ENCODE results near the gene SIGLEC5. TPM values are rescaled to one million over a fixed set of nuclear protein-coding genes. Genes with fewer than 3 reads are reported as not detected.

The SIGLEC5 gene
- total and polyA plus RNA-seq, 2 of the 13 experiments (the other 11 are each of a cell fraction or from before 2014, with no cell fraction given) = not detected

DNA sequence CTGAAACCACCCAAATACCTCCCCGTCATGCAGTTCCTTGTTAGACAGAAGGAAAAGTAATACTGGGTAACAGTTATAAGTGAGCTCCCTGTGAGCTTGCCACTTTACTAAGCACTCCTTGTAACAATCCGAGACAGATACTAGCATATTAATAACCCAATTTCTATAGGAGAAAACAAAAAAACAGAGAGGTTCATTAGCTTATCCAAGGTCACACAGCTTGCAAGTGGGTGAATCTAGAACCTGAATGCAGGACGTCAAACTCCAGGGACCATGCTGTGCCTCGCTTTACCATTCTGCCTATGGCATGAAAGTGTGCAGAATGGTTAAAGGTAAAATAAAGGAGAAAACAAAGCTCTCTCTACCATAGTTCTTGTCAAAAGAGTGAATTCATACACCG is 15.4 kb downstream of the SIGLEC5 start:
- POLR2A ChIA-PET = no interaction called here
- intact Hi-C loops (cut with micrococcal nuclease; ENCODE audit: unreplicated experiment) (no loop called here), in situ Hi-C loops (cut with HindIII; ENCODE audit: extremely low pct_ligation_motif_present, low pct_unique_long_range_greater_than_20kb) (no loop called here)
- no peak overlapping the region for H2AFZ ChIP-seq (ENCODE audit: low read length)
- H3K27me3 ChIP-seq (ENCODE audit: control insufficient read depth in 1 of 2, insufficient read depth in 2 of 2, low read length in 2 of 2) = peaks cover 0 to 6% of the 10 kb centered on the region in 2 experiments; a peak in 1 of 5 replicates
- no peaks in the 10 kb centered on the region for H4K20me1 ChIP-seq (ENCODE audit: insufficient read depth, low read length)
- H3K9me3 ChIP-seq (ENCODE audit: low read length) = no peaks in the 10 kb centered on the region
- H3K79me2 ChIP-seq (ENCODE audit: insufficient read depth, low read length) = no peaks in the 10 kb centered on the region
- no peak overlapping the region for H3K9ac ChIP-seq (ENCODE audit: insufficient read depth, low read depth, low read length)
- CTCF ChIA-PET (ENCODE audit: low intra/inter-chr PET ratio, low total read pairs) = no interaction called here
- DNase-seq (ENCODE audit: low spot score) (no peak), FAIRE-seq (no peak), ATAC-seq (no peak)
- H3K4me3 ChIP-seq (replicated peaks in 1 of 3; ENCODE audit: insufficient read depth in 1 of 3, low read depth in 2 of 3, low read length in 3 of 3) = no peak overlapping the region
- 14% methylated on average over 5 of the region's 5 CpGs for WGBS (ENCODE audit: low lambda C conversion rate)
- H3K36me3 ChIP-seq (replicated peaks in 1 of 2; ENCODE audit: control insufficient read depth in 1 of 2, insufficient read depth in 2 of 2, low read length in 2 of 2) = no peaks in the 10 kb centered on the region
- H3K4me2 ChIP-seq (ENCODE audit: low read depth, low read length) = no peak overlapping the region
- H3K4me1 ChIP-seq (ENCODE audit: insufficient read depth, low read length) = no peaks in the 10 kb centered on the region
- H3K27ac ChIP-seq (ENCODE audit: extremely low read length, insufficient read depth, low read length) = no peak overlapping the region
- no TSS peak for BruUV-seq (replicated peaks)
- no peak for TF ChIP-seq FOXC1 (CRISPR knock-in tag; IDR thresholded peaks at IDR 0.05; ENCODE audit: borderline replicate concordance)
- TF ChIP-seq SP5 (CRISPR knock-in tag; IDR thresholded peaks at IDR 0.05; ENCODE audit: borderline replicate concordance, low read depth) = no peak
- TF ChIP-seq HOXA5 (CRISPR knock-in tag; IDR thresholded peaks at IDR 0.05) = no peak
- TF ChIP-seq PHB2 (IDR thresholded peaks at IDR 0.05; ENCODE audit: partially characterized antibody) = no peak
- TF ChIP-seq MBD4 (IDR thresholded peaks at IDR 0.05; ENCODE audit: borderline replicate concordance, low read length) = no peak
- no peak for TF ChIP-seq SOX13 (IDR thresholded peaks at IDR 0.05)
- TF ChIP-seq SOX13 (CRISPR knock-in tag; conservative IDR thresholded peaks at IDR 0.05 in 1 of 2, IDR thresholded peaks at IDR 0.05 in 1 of 2) = no peak
- TF ChIP-seq SNAPC2 (CRISPR knock-in tag; IDR thresholded peaks at IDR 0.05) = no peak
- no peak for TF ChIP-seq ISX (CRISPR knock-in tag; conservative IDR thresholded peaks at IDR 0.05)
- TF ChIP-seq, protein P1, sequence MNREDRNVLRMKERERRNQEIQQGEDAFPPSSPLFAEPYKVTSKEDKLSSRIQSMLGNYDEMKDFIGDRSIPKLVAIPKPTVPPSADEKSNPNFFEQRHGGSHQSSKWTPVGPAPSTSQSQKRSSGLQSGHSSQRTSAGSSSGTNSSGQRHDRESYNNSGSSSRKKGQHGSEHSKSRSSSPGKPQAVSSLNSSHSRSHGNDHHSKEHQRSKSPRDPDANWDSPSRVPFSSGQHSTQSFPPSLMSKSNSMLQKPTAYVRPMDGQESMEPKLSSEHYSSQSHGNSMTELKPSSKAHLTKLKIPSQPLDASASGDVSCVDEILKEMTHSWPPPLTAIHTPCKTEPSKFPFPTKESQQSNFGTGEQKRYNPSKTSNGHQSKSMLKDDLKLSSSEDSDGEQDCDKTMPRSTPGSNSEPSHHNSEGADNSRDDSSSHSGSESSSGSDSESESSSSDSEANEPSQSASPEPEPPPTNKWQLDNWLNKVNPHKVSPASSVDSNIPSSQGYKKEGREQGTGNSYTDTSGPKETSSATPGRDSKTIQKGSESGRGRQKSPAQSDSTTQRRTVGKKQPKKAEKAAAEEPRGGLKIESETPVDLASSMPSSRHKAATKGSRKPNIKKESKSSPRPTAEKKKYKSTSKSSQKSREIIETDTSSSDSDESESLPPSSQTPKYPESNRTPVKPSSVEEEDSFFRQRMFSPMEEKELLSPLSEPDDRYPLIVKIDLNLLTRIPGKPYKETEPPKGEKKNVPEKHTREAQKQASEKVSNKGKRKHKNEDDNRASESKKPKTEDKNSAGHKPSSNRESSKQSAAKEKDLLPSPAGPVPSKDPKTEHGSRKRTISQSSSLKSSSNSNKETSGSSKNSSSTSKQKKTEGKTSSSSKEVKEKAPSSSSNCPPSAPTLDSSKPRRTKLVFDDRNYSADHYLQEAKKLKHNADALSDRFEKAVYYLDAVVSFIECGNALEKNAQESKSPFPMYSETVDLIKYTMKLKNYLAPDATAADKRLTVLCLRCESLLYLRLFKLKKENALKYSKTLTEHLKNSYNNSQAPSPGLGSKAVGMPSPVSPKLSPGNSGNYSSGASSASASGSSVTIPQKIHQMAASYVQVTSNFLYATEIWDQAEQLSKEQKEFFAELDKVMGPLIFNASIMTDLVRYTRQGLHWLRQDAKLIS (CRISPR knock-in tag; IDR thresholded peaks at IDR 0.05) = no peak
- no peak for TF ChIP-seq ZNF709 (CRISPR knock-in tag; IDR thresholded peaks at IDR 0.05)
- TF ChIP-seq ZSCAN22 (CRISPR knock-in tag; IDR thresholded peaks at IDR 0.05) = no peak
- TF ChIP-seq, protein P2, sequence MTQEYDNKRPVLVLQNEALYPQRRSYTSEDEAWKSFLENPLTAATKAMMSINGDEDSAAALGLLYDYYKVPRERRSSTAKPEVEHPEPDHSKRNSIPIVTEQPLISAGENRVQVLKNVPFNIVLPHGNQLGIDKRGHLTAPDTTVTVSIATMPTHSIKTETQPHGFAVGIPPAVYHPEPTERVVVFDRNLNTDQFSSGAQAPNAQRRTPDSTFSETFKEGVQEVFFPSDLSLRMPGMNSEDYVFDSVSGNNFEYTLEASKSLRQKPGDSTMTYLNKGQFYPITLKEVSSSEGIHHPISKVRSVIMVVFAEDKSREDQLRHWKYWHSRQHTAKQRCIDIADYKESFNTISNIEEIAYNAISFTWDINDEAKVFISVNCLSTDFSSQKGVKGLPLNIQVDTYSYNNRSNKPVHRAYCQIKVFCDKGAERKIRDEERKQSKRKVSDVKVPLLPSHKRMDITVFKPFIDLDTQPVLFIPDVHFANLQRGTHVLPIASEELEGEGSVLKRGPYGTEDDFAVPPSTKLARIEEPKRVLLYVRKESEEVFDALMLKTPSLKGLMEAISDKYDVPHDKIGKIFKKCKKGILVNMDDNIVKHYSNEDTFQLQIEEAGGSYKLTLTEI (CRISPR knock-in tag; conservative IDR thresholded peaks at IDR 0.05) = no peak
- TF ChIP-seq, protein P3, sequence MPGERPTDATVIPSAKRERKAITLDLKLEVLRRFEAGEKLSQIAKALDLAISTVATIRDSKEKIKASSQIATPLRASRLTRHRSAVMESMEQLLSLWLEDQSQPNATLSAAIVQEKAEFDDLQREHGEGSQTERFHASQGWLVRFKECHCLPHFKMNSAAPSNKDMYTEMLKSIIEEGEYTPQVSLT (CRISPR knock-in tag; IDR thresholded peaks at IDR 0.05; ENCODE audit: borderline replicate concordance, low read depth) = no peak
- TF ChIP-seq, protein P4, sequence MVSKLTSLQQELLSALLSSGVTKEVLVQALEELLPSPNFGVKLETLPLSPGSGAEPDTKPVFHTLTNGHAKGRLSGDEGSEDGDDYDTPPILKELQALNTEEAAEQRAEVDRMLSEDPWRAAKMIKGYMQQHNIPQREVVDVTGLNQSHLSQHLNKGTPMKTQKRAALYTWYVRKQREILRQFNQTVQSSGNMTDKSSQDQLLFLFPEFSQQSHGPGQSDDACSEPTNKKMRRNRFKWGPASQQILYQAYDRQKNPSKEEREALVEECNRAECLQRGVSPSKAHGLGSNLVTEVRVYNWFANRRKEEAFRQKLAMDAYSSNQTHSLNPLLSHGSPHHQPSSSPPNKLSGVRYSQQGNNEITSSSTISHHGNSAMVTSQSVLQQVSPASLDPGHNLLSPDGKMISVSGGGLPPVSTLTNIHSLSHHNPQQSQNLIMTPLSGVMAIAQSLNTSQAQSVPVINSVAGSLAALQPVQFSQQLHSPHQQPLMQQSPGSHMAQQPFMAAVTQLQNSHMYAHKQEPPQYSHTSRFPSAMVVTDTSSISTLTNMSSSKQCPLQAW (CRISPR knock-in tag; IDR thresholded peaks at IDR 0.05) = no peak
- TF ChIP-seq ZNF703 (CRISPR knock-in tag; IDR thresholded peaks at IDR 0.05; ENCODE audit: borderline replicate concordance) = no peak
- no peak for TF ChIP-seq NCOR1 (IDR thresholded peaks at IDR 0.05; ENCODE audit: borderline replicate concordance, low read length)
- no peak for TF ChIP-seq EZH2 (conservative IDR thresholded peaks at IDR 0.05; ENCODE audit: low read depth, low read length)
- no peak for TF ChIP-seq ATRX (CRISPR knock-in tag; IDR thresholded peaks at IDR 0.05; ENCODE audit: borderline replicate concordance)
- TF ChIP-seq NFATC3 (CRISPR knock-in tag; IDR thresholded peaks at IDR 0.05) = no peak
